RWPE2 (cell line): ENCODE measurements around the gene DYRK1B.

Experiments
- ATAC-seq: fragments of 200-7000 bp; cut with Tn5 transposase; 3 replicates; pipeline ENCODE4 v1.9.1; 2021; ENCODE audit warnings: low read depth
- DNase-seq: peaks from one replicate; pipeline ENCODE4 v3.0.0-alpha.2; 2020; ENCODE audit warnings: low spot score
- H3K27ac ChIP-seq: fragments of 450-650 bp; 2 replicates; pipeline ENCODE4 v1.5.1; 2017; ENCODE audit warnings: mild to moderate bottlenecking; ENCODE audit not compliant: poor library complexity, severe bottlenecking
- H3K27me3 ChIP-seq: fragments of 250-450 bp; sonication (Bioruptor Pico); 2 replicates; pipeline ENCODE4 v1.5.1; 2021; ENCODE audit warnings: mild to moderate bottlenecking, moderate library complexity; ENCODE audit not compliant: insufficient read depth, poor library complexity, severe bottlenecking
- H3K36me3 ChIP-seq: fragments of 250-450 bp; sonication (Bioruptor Pico); 2 replicates; pipeline ENCODE4 v1.5.1; 2020; ENCODE audit warnings: low read depth, mild to moderate bottlenecking, moderate library complexity
- H3K4me1 ChIP-seq: fragments of 250-450 bp; sonication (Bioruptor Pico); 2 replicates; pipeline ENCODE4 v1.5.1; 2021; ENCODE audit warnings: mild to moderate bottlenecking, moderate library complexity; ENCODE audit not compliant: insufficient read depth, poor library complexity, severe bottlenecking
- H3K4me3 ChIP-seq: fragments of 250-450 bp; sonication (Bioruptor Pico); 2 replicates; pipeline ENCODE4 v1.5.1; 2021; ENCODE audit warnings: mild to moderate bottlenecking, moderate library complexity; ENCODE audit not compliant: severe bottlenecking
- H3K9me3 ChIP-seq: fragments of 250-450 bp; sonication (Bioruptor Pico); 2 replicates; pipeline ENCODE4 v1.5.1; 2021; ENCODE audit warnings: mild to moderate bottlenecking, moderate library complexity; ENCODE audit not compliant: severe bottlenecking
- TF ChIP-seq, protein P1 (sequence below): fragments of 450-650 bp; IDR thresholded peaks from one replicate; pipeline ENCODE4 v1.5.1; 2017; ENCODE audit warnings: mild to moderate bottlenecking, moderate library complexity; ENCODE audit not compliant: poor library complexity, severe bottlenecking

DYRK1B gene

GRCh38 chr19:39825093-39825463 is 8.9 kb downstream of the DYRK1B start:
- H3K9me3 ChIP-seq = no peaks in the 10 kb centered on the region
- ATAC-seq = no peak
- DNase-seq = no peak
- TF ChIP-seq, protein P1, sequence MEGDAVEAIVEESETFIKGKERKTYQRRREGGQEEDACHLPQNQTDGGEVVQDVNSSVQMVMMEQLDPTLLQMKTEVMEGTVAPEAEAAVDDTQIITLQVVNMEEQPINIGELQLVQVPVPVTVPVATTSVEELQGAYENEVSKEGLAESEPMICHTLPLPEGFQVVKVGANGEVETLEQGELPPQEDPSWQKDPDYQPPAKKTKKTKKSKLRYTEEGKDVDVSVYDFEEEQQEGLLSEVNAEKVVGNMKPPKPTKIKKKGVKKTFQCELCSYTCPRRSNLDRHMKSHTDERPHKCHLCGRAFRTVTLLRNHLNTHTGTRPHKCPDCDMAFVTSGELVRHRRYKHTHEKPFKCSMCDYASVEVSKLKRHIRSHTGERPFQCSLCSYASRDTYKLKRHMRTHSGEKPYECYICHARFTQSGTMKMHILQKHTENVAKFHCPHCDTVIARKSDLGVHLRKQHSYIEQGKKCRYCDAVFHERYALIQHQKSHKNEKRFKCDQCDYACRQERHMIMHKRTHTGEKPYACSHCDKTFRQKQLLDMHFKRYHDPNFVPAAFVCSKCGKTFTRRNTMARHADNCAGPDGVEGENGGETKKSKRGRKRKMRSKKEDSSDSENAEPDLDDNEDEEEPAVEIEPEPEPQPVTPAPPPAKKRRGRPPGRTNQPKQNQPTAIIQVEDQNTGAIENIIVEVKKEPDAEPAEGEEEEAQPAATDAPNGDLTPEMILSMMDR = no peak
- H3K36me3 ChIP-seq = peaks cover 20% of the 10 kb centered on the region
- H3K4me1 ChIP-seq = no peaks in the 10 kb centered on the region
- no peak overlapping the region for H3K27ac ChIP-seq
- H3K4me3 ChIP-seq = no peak overlapping the region
- H3K27me3 ChIP-seq = no peaks in the 10 kb centered on the region

GRCh38 chr19:39824143-39825092 is 9.5 kb downstream of the DYRK1B start:
- DNase-seq = peak; percentile 90
- TF ChIP-seq, protein P1 = no peak
- no peak overlapping the region for H3K27ac ChIP-seq
- ATAC-seq = peak; percentile 99
- peaks cover 13% of the 10 kb centered on the region for H3K36me3 ChIP-seq
- H3K4me3 ChIP-seq = peak overlapping the region; percentile 54
- no peaks in the 10 kb centered on the region for H3K9me3 ChIP-seq
- no peaks in the 10 kb centered on the region for H3K4me1 ChIP-seq
- H3K27me3 ChIP-seq = no peaks in the 10 kb centered on the region

- Histone ChIP-seq H3K9me3 (no peaks in the 10 kb centered on the region), H3K4me1 (no peaks in the 10 kb centered on the region), H3K36me3 (peaks cover 9% of the 10 kb centered on the region), H3K27me3 (no peaks in the 10 kb centered on the region), H3K4me3 (peak overlapping the region; percentile 54), H3K27ac (no peak overlapping the region)
- ATAC-seq = no peak
- DNase-seq = no peak
- TF ChIP-seq, protein P1 = no peak
Measured at GRCh38 chr19:39823686-39824085, 10.3 kb downstream of the DYRK1B start.

DNA sequence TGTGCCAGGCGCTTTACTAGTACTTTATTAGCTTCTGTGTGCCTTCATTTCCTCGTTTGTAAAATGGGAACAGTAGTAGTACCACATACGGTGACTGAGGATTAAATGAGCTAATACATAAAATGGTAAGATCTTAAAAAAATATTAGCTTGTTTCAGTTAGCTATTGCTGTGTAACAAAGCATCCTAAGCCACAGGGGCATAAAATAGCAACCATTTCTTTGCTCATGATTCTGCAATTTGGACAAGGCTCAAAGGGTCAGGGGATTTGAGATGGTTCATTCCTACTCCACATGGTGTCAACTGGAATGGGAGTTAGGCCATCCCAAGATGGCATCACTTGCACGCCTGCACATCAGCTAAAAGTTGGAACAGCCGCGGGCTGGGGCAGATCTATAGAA is 13.3 kb downstream of the DYRK1B start:
- H3K36me3 ChIP-seq = no peaks in the 10 kb centered on the region
- TF ChIP-seq, protein P1 = no peak
- ATAC-seq (no peak), DNase-seq (no peak)
- H3K27ac ChIP-seq = no peak overlapping the region
- no peaks in the 10 kb centered on the region for H3K27me3 ChIP-seq
- no peaks in the 10 kb centered on the region for H3K4me1 ChIP-seq
- H3K4me3 ChIP-seq = no peak overlapping the region
- no peaks in the 10 kb centered on the region for H3K9me3 ChIP-seq

DNA sequence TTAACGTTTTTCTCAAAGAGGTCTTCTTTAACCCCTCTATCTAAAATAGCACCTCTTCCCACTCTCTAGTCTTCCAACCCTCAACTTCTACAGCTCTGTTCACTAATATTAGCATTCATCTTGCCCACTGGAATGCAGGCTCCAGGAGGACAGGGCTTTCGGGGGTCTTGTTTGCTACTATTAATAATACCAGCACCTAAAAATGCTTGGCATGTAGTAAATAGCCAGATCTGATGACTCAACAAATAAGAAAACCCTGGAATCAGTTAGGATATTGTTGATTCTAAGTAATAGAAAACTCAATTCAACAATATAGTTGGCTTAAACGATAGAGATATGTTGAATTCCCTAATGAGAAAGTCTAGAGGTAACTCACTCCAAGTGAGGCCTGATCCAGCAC is 14.2 kb downstream of the DYRK1B start:
- Histone ChIP-seq H3K27me3 (no peaks in the 10 kb centered on the region), H3K27ac (no peak overlapping the region), H3K36me3 (no peaks in the 10 kb centered on the region), H3K4me3 (no peak overlapping the region), H3K4me1 (no peaks in the 10 kb centered on the region), H3K9me3 (no peaks in the 10 kb centered on the region)
- ATAC-seq (no peak), DNase-seq (no peak)
- TF ChIP-seq, protein P1 = no peak
